DND-41 (cell line): ENCODE measurements around the gene EYA2.

Experiments
- ATAC-seq: fragments of 200-7000 bp; cut with Tn5 transposase; 3 replicates; pipeline ENCODE4 v1.9.1; 2021; ENCODE audit warnings: low read depth; ENCODE audit not compliant: insufficient read depth
- DNase-seq: peaks from one replicate; pipeline ENCODE4 v3.0.0-alpha.2; 2020
- H2AFZ ChIP-seq: 2 replicates; pipeline ENCODE4 v1.6.0; 2012; ENCODE audit warnings: low read depth, low read length
- H3K27ac ChIP-seq: 2 replicates; pipeline ENCODE4 v1.5.1; 2012; ENCODE audit warnings: low read length, inconsistent platforms
- H3K27me3 ChIP-seq: fragments of 200-600 bp; sonication (generic); 2 replicates; pipeline ENCODE4 v1.6.0; 2012; ENCODE audit warnings: low read length, mild to moderate bottlenecking, inconsistent platforms; ENCODE audit not compliant: insufficient read depth, poor library complexity
- H3K36me3 ChIP-seq: 2 replicates; pipeline ENCODE4 v1.5.1; 2012; ENCODE audit warnings: low read length, inconsistent platforms; ENCODE audit not compliant: insufficient read depth
- H3K4me1 ChIP-seq: 2 replicates; pipeline ENCODE4 v1.5.1; 2012; ENCODE audit warnings: mild to moderate bottlenecking, low read length; ENCODE audit not compliant: insufficient read depth
- H3K4me2 ChIP-seq: 2 replicates; pipeline ENCODE4 v1.6.0; 2012; ENCODE audit warnings: mild to moderate bottlenecking, moderate library complexity, low read length, inconsistent platforms; ENCODE audit not compliant: insufficient read depth
- H3K4me3 ChIP-seq, 2 experiments: fragments of 200-600 bp in 1 of 2; shearing (Covaris generic) in 1 of 2; 2 replicates each; pipeline ENCODE4 v1.5.1; 2012 to 2016; ENCODE audit warnings: inconsistent platforms in 2 of 2, low read length in 2 of 2, mild to moderate bottlenecking in 2 of 2, low read depth in 1 of 2, moderate library complexity in 1 of 2
- H3K79me2 ChIP-seq: 2 replicates; pipeline ENCODE4 v1.6.0; 2012; ENCODE audit warnings: low read length, inconsistent platforms; ENCODE audit not compliant: insufficient read depth
- H3K9ac ChIP-seq: 2 replicates; pipeline ENCODE4 v1.6.0; 2012; ENCODE audit warnings: low read depth, mild to moderate bottlenecking, inconsistent platforms, low read length, moderate library complexity
- H3K9me3 ChIP-seq: 2 replicates; pipeline ENCODE4 v1.5.1; 2012; ENCODE audit warnings: low read length, moderate library complexity, mild to moderate bottlenecking, inconsistent platforms; ENCODE audit not compliant: insufficient read depth, severe bottlenecking
- H4K20me1 ChIP-seq: 2 replicates; pipeline ENCODE4 v1.6.0; 2012; ENCODE audit warnings: low read length; ENCODE audit not compliant: insufficient read depth
- EZH2 ChIP-seq: IDR thresholded peaks from 3 replicates; pipeline ENCODE4 v1.6.1; 2012; ENCODE audit warnings: borderline replicate concordance, low read depth, mild to moderate bottlenecking, moderate library complexity, low read length, inconsistent platforms; ENCODE audit not compliant: severe bottlenecking
- TF ChIP-seq, protein P1 (sequence below): IDR thresholded peaks from 2 replicates; pipeline ENCODE4 v1.5.1; 2012; ENCODE audit warnings: borderline replicate concordance, low read length, moderate library complexity, mild to moderate bottlenecking; ENCODE audit not compliant: poor library complexity, severe bottlenecking; ENCODE audit errors: extremely low read depth

EYA2 gene

DNA sequence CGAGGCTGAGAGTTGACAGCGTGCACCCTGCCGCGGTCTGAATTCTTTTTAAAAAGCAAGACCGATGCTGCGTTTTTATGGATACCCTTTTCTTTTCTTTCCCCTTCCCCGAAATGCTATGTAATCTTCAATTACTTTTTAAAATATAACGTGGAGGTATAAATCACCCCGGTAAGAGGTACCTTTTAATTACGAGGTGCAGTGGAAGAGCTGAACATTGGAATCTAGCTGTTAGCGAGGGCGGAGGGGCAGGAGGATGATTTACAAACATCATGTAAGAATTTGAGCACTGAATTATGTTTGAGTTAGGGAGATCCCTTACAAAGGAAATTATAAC, 1.2 kb downstream of the EYA2 start:
- Histone ChIP-seq H3K9ac (no peak overlapping the region), H3K27ac (no peak overlapping the region), H3K79me2 (no peaks in the 10 kb centered on the region), H3K4me3 (no peak overlapping the region), H3K4me2 (no peak overlapping the region), H3K36me3 (no peaks in the 10 kb centered on the region), H3K9me3 (no peaks in the 10 kb centered on the region), H4K20me1 (no peaks in the 10 kb centered on the region), H3K27me3 (peaks cover 23% of the 10 kb centered on the region), H2AFZ (no peak overlapping the region), H3K4me1 (no peaks in the 10 kb centered on the region)
- DNase-seq = no peak
- no peak for ATAC-seq
- no peak for TF ChIP-seq EZH2

GRCh38 chr20:46897328-46897880, 2.8 kb downstream of the EYA2 start:
- no peak overlapping the region for H2AFZ ChIP-seq
- DNase-seq = no peak
- no peaks in the 10 kb centered on the region for H3K36me3 ChIP-seq
- no peaks in the 10 kb centered on the region for H3K4me1 ChIP-seq
- no peak for ATAC-seq
- H3K4me3 ChIP-seq = no peak overlapping the region
- H3K4me2 ChIP-seq = no peak overlapping the region
- H3K27me3 ChIP-seq = peaks cover 23% of the 10 kb centered on the region
- no peak overlapping the region for H3K9ac ChIP-seq
- no peaks in the 10 kb centered on the region for H3K79me2 ChIP-seq
- H3K27ac ChIP-seq = no peak overlapping the region
- no peaks in the 10 kb centered on the region for H4K20me1 ChIP-seq
- TF ChIP-seq, protein P1, sequence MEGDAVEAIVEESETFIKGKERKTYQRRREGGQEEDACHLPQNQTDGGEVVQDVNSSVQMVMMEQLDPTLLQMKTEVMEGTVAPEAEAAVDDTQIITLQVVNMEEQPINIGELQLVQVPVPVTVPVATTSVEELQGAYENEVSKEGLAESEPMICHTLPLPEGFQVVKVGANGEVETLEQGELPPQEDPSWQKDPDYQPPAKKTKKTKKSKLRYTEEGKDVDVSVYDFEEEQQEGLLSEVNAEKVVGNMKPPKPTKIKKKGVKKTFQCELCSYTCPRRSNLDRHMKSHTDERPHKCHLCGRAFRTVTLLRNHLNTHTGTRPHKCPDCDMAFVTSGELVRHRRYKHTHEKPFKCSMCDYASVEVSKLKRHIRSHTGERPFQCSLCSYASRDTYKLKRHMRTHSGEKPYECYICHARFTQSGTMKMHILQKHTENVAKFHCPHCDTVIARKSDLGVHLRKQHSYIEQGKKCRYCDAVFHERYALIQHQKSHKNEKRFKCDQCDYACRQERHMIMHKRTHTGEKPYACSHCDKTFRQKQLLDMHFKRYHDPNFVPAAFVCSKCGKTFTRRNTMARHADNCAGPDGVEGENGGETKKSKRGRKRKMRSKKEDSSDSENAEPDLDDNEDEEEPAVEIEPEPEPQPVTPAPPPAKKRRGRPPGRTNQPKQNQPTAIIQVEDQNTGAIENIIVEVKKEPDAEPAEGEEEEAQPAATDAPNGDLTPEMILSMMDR = no peak
- no peak for TF ChIP-seq EZH2
- H3K9me3 ChIP-seq = no peaks in the 10 kb centered on the region

DNA sequence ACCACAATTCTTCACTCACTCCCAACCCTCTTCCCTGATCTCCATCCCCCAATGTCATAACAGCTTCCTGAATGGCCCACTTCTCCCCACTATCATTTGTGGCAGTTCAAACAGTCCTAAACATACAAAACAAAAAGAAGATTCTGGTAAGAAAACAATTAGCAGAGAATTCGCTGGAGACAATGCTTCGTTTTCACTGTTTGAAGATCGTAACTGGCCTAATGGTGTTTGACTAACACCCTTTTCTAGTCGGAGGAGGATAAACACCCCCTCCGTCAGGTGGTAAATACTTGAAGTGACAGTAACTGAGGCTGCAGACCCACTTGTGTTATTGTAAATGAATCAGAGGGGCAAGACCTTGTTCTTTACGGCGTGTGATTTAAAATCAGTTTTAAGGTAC, 3.8 kb downstream of the EYA2 start:
- no peak overlapping the region for H2AFZ ChIP-seq
- no peaks in the 10 kb centered on the region for H3K79me2 ChIP-seq
- no peak for ATAC-seq
- TF ChIP-seq, protein P1 = no peak
- TF ChIP-seq EZH2 = no peak
- no peaks in the 10 kb centered on the region for H3K9me3 ChIP-seq
- no peaks in the 10 kb centered on the region for H3K36me3 ChIP-seq
- H4K20me1 ChIP-seq = no peaks in the 10 kb centered on the region
- no peaks in the 10 kb centered on the region for H3K4me1 ChIP-seq
- no peak for DNase-seq
- H3K4me3 ChIP-seq = no peak overlapping the region
- H3K27me3 ChIP-seq = peaks cover 20% of the 10 kb centered on the region
- no peak overlapping the region for H3K27ac ChIP-seq
- H3K4me2 ChIP-seq = no peak overlapping the region
- H3K9ac ChIP-seq = no peak overlapping the region

GRCh38 chr20:46899621-46900020, 5.0 kb downstream of the EYA2 start:
- Histone ChIP-seq H4K20me1 (no peaks in the 10 kb centered on the region), H2AFZ (no peak overlapping the region), H3K4me3 (no peak overlapping the region), H3K27me3 (peaks cover 20% of the 10 kb centered on the region), H3K36me3 (no peaks in the 10 kb centered on the region), H3K79me2 (no peaks in the 10 kb centered on the region), H3K4me2 (no peak overlapping the region), H3K9me3 (no peaks in the 10 kb centered on the region), H3K4me1 (no peaks in the 10 kb centered on the region), H3K27ac (no peak overlapping the region), H3K9ac (no peak overlapping the region)
- TF ChIP-seq, protein P1 = no peak
- TF ChIP-seq EZH2 = no peak
- DNase-seq (no peak), ATAC-seq (no peak)
